Umbilical cord (tissue), 2 donors: ENCODE results near the gene LLGL2. TPM values are rescaled to one million over a fixed set of nuclear protein-coding genes. Genes with fewer than 3 reads are reported as not detected.
"Not testable (repeated sequence)": the region's sequence is repeated elsewhere in the genome, so short reads cannot be mapped to it uniquely, and the experiment has no call there.

Experiments used
- DNase-seq: peaks from one replicate; pipeline ENCODE4 v3.0.0-alpha.2; 2015; ENCODE audit warnings: low spot score
- total RNA-seq: library from RNA; depleted of rRNA; stranded (reverse); fragments of >200 nt; gene quantifications from one replicate; pipeline ENCODE4 v1.2.3, GENCODE V29; 2014; ENCODE audit warnings: low replicate concordance; ENCODE audit not compliant: insufficient read depth

LLGL2 gene, protein sequence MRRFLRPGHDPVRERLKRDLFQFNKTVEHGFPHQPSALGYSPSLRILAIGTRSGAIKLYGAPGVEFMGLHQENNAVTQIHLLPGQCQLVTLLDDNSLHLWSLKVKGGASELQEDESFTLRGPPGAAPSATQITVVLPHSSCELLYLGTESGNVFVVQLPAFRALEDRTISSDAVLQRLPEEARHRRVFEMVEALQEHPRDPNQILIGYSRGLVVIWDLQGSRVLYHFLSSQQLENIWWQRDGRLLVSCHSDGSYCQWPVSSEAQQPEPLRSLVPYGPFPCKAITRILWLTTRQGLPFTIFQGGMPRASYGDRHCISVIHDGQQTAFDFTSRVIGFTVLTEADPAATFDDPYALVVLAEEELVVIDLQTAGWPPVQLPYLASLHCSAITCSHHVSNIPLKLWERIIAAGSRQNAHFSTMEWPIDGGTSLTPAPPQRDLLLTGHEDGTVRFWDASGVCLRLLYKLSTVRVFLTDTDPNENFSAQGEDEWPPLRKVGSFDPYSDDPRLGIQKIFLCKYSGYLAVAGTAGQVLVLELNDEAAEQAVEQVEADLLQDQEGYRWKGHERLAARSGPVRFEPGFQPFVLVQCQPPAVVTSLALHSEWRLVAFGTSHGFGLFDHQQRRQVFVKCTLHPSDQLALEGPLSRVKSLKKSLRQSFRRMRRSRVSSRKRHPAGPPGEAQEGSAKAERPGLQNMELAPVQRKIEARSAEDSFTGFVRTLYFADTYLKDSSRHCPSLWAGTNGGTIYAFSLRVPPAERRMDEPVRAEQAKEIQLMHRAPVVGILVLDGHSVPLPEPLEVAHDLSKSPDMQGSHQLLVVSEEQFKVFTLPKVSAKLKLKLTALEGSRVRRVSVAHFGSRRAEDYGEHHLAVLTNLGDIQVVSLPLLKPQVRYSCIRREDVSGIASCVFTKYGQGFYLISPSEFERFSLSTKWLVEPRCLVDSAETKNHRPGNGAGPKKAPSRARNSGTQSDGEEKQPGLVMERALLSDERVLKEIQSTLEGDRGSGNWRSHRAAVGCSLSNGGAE
- 14.7 TPM for total RNA-seq

DNA sequence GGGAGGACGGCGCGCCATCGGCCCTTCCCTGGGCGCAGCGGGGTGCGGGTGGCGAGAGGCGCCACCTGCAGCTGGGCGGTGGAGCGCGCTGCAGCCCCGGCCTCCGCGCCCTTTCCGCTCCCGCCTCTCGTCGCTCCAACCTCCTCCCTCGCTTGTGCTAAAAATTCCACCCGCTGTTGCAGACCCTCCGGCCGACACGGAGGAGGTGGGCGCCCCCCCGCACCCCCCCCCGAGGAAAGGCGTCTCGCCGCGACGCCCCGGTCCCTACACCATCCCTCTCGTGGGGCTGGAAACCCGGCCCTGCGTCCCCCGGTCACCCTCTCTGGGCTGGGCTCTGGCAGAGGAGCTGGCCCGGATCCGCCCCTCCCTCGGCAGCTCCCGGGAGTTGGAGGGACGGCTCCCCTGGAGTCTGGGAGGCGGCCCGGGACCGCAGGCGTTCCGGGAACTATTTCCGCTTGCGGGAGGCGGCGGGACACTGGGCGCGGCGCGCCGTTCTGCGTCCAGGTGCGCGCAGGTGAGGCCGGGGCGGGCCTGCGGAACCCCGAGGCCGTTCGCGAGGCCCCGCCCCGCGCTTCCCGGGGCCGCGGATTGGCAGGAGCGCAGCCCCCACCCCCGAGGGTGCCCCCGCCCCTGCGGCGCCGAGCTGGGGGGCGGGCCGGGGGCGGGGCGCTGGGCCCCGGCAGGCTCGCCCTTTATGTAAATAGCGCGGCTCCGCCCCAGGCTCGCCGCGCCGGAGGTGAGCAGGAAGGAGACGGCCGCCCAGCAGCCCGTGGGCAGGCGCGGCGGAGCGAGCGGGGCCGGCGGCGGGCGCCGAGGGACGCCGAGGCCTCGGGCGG, at the start of gene LLGL2:
Gene LLGL2 (plus strand): TSS at position 728 of the 836 bp plus-strand sequence. CDS start 17,730 bp downstream, outside the sequence.
- peak; percentile 82 for DNase-seq

DNA sequence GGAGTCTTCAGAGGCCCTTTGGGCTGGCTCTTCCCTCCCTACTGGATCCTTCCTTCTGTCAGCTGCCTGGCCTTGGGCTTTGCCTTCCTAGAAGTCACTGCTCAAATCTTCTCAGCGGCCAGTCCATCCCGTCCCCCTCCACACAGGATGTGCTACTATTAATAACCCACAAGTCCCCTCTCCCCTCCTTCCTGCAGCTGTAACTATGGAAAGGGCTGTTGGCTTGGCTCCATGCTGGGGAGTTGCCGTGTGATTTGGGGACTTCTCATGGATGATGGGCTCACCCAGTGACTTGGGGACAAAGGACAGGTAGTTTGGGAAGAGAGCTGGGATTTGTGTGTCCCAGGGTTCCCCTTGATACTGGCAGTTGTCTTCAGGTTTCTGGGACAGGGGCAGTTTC, 49.6 kb upstream of the LLGL2 start:
- peak; percentile 51 for DNase-seq

DNA sequence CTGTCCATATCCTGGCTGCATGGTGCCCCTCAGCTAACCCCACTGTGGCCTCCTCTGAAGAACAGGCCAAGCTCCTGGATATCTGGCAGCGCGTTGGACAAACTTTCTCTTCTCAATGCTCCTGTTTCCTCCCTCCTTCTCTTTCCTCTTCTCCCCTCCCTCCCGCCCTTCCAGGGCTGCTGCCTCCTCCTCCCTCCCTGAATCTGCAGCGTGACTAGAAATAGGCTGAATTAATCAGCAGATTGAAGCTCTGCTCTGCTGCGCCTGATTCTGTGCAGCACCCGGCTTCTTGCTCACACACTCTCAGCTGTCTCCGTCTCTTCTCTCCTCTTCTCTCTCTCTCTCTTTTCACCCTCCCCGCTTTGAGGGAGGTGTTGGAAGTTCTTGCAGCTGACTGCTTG, 49.2 kb upstream of the LLGL2 start:
- peak; percentile 87 for DNase-seq

DNA sequence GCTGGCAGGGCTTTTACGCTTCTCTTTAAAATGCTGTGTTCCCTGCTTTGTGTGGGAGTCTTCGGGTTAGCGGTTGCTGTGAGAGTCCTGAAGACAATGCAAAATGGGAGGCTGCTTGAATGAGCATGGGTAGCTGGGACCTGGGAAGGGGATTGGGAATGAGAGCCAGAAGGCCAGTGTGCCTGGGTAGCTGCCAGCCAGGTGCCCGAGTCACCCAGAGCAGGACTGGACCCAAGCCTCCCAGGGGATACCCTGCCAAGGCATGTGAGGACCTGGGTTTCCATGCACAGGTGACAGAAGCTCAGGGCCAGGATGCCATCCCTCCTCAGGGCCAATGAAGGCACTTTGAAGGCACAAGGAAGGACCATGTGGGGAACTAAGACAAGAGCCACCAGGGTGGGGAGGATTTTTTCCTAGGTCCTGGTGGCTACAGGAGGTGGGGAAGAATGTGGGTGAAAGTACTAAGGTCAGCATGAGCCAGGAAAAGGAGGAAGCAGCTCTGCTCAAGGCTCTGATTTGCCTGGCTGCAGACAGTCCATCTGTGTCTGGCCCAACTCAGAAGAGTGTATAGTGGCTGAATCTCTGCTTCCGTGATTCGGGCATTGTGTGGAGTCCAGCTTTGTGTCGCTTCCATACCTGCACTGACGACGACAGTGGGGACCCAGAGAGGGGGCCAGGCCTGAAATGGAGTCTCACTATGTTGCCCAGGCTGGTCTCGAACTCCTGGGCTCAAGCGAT, 48.6 kb upstream of the LLGL2 start:
- DNase-seq, result no peak

DNA sequence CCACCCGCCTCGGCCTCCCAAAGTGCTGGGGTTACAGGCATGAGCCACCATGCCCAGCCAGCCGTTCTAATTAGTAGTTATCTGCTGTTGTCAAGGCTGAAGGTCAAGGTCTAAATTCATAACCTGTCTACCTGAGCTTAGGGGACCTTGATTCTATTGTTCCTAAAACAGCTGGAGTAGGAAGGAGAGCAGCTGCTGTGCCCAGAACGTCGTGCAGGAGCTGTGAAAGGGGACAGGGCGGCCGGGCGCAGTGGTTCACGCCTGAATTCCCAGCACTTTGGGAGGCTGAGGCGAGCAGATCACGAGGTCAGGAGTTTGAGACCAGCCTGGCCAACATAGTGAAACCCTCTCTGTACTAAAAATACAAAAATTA, 48.0 kb upstream of the LLGL2 start:
- DNase-seq, result not testable (repeated sequence)

DNA sequence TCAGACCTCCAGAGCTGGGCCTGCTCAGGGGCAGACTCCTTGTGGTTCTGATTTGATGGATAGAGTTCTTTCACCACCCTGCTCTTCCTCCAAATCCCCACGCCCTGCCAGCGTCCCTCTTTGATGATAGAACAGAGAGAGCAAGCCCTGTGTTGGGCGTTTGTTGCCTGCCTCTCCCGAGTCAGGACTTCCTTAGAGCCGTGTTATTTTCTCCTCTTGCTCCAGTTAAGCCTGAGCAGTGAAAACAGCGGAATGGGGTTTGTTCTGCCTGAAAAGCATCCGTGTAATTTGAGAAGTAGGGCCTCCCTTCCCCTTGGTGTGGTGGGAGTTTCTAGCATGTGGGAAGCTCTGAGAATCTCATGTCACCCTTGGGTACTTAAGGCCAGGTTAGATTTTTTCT, 47.0 kb upstream of the LLGL2 start:
- DNase-seq, result peak; percentile 62

DNA sequence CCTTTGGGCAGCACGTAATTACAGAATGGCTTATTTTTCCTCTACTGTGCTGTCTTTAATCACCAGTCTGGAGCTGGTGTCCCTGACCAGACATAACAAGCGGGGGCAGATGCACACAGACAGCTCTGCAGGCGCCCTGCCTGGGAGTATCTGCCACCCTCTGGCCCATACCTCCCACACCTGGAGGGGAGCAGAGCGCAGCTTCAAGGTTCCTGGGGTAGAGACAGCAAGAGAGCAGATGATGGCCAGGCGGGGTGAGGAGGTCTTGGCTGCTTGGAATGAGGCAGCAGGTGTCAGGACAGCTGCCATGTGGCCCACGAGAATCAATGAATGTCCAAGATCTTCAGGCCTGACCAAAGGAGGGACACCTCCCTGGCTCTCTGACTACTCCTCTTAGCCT, 45.2 kb upstream of the LLGL2 start:
- no peak for DNase-seq

DNA sequence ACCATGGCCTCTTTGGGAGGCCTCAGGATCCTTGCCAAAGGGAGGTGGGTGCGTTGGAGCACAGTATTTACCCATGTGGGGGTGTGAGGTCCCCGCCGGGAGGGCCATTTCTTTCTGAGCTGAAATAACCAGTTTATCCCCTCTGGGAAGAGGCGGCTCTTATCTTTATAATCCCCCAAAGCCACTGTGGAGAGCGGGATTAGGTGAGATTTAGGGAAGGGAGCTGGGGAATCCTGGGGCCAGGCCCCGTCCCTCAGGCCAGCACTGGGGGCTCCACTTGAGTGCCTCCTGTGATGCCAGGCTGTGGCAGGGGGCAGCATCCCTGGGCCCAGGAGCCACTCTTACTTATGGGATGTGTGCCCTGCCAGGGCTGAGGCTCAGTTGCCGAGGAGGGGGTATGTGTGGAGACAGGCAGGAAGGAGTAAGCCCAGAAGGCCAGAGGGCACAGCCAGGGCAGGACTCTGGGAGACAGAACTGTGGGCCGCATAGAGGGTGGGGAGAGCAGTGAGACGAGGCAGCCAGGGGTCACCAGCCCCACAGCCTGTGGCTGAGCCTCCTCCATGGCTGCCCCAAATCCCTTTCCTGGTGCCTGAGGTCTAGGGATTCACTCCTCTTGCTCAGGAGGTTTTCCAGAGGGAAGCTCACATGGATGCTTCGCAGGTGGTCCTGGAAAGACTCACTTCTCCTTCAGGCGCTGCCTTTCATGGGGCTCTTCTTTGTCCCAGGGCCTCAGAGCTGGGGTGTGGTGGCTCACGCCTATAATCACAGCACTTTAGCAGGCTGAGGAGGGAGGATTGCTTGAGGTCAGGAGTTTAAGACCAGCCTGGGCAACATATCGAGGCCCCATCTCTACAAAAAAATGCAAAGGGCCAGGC, 44.1 kb upstream of the LLGL2 start:
- peak; percentile 93 for DNase-seq

DNA sequence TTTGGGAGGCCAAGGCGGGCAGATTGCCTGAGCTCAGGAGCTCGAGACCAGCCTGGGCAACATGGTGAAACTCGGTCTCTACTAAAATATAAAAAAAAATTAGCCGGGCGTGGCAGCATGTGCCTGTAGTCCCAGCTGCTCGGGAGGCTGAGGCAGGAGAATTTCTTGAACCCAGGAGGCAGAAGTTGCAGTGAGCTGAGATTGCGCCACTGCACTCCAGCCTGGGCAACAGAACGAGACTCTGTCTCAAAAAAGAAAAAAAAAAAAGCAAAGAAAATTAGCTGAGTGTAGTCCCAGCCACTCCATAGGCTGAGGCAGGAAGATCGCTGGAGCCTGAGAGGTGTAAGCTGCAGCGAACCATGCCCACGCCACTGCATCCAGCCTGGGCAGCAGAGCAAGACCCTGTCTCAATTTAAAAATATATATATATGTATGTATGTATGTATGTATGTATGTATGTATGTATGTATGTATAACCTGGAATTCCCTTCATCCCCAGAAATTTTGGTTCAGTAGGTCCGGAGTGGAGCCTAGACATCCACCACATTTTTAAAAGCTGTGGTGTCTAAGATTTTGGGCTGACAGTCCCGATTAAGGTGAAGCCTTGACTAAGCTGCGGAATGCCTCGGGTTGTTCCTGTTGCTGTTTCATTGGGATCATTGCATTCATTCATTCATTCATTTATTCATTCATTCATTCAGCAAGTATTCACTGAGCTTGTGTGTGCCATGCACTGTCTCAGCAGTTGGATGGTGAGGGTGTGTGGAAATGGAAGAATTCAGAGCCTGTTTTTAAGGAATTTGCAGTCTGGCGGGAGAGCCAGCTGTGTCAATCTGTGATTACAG, 43.2 kb upstream of the LLGL2 start:
- DNase-seq, result no peak

DNA sequence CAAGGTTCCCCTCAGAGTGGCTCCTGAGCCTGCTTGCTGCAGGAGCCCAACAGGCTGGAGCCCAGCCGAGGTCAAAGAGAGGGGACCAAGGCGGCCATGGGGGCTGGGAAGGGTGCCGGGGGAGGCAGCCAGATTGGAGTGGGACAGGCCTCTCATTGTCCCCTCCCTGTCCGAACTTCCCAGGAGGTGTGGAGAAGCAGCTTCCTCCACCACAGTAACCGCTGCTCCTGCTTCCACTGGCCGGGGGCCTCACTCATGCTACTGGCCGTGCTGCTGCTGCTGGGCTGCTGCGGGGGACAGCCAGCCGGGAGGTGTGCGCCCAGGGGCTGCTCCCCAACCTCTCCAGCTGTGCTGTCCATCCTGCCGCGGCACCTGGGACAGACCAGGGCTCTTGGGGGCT, 39.8 kb upstream of the LLGL2 start:
- no peak for DNase-seq

DNA sequence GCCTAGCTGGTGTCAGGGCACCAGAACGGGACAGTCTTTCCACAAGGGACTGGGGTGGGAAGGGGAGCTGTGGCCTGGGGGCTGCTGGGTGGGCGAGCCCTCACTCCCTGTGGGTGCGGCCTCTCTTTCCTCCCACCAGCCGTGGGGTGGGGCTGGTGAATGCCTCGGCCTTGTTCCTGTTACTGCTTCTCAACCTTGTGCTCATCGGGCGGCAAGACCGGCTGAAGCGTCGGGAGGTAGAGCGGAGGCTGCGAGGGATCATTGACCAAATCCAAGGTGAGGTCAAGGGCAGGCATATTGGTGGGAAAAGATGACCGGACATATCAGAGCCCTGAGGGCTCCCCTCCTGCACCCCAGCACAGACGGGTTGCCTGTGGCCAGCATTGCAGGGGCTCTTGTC, 39.3 kb upstream of the LLGL2 start:
- no peak for DNase-seq

DNA sequence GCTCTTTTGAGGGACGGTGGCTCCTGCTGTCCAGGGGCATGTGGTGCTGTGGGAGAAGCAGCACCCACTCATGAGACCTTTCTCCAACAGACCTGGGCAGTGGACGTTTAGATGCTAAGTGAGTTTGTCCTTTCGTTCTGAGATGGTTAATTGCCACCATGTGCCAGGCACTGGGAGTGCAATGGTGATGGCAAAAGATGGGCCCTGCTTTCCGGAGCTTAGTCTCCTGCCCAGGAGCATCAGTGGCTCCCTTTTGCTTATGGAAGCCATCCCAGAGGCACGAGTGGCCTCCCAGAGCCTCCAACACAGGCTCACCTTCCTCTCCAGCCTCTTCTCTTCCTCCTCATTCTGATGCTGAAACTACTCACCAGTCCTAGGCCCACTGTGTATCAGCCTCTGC, 38.5 kb upstream of the LLGL2 start:
- DNase-seq, result no peak

DNA sequence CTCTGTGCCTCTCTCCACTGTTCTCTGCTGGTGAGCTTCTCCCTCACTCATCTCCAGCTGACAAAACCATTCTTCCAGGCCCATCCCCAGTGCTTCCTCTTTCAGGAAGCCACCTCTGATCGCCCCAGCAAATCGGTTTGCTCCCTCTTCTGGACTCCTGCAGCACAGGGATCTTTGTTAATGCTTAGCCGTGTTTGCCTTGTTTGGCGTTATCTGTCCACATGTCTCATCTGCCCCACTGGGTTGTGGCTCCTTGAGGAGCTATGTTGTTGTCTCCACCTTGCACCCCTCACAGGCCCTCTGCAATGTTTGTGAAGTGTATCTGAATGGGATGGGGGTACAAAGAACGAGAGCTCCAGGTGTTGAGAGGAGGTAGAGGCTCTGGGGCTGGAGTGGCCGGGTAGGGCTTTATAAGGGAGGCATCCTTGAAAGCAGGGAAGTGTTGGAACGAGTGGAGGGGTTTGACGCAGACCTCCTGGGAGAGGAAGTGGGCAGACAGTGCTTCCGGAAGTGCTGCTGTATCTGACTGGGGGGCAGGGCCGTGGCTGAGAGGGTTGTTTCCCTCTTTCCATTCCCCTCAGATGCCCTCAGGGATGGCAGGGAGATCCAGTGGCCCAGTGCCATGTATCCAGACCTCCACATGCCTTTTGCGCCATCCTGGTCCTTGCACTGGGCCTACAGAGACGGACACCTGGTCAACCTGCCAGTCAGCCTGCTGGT, 38.0 kb upstream of the LLGL2 start:
- no peak for DNase-seq

DNA sequence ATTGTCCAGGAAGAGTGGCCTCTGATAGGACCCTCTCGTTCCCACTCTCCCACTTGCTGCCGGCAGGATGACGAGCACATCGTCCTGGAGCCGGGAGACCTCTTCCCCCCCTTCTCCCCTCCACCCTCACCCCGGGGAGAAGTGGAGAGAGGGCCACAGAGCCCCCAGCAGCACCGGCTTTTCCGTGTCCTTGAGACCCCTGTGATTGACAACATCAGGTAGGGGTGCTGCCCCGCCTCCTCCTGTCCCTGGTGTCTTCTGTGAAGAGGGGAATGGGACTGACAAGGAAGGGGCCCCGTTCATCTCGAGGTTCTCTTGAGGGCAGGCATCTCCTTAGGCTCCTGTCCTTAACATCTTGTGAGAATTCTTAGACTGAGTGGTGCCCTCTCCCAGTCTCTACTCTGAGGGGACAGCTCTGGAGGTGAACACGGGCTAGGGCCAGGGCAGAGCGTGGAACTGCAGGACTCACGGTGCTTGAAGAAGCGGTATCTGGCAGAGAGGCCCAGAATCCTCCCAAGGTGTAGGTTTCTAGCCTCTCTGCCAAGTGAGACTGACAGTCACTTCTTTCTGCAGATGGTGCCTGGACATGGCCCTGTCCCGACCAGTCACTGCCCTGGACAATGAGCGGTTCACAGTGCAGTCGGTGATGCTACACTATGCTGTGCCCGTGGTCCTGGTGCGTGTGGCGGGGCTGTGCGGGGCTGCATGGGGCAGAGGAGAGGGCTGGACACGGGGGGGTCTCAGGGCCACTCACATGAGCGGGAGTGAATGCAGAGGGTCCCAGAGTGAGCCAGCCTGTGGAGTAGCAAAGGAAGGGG, 36.6 kb upstream of the LLGL2 start:
- no peak for DNase-seq

DNA sequence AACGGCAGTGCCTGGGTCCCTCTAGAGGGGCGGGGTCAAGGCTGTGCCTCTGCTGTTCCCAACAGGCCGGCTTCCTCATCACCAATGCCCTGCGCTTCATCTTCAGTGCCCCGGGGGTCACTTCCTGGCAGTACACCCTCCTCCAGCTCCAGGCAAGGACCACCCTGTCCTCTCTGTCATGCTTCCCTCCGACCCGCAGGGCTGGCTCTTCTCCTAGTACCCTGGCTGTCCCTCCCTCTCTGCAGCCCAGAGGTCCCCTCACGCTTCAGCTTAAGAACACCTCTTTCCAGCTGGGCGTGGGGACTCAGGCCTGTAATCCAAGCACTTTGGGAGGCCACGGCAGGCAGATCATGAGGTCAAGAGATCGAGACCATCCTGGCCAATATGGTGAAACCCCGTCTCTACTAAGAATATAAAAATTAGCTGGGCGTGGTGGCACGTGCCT, 36.0 kb upstream of the LLGL2 start:
- DNase-seq, result no peak

DNA sequence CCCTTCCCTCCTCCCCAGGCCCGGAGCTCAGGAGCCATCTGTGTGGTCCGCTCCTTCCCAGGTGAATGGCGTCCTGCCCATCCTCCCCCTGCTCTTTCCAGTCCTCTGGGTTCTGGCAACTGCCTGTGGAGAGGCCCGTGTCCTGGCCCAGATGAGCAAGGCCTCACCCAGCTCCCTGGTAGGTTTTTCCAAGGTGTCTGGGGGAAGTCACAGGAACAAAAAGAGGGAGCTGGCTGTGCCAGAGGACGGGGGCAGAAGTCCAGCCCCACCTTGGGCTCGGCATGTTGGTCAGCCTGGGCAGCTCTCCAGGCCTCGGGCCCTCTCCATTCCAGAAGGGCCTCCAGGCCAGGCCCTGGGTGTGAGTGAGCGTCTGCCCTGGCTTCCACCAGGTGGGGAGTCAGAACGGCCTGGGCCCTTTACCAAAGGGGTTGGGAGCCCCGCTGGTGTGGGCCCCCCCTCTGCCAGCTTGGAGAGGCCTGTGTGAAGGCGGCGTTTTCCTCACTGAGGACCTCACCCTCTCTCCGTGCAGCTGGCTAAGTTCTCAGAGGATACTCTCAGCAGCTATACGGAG, 35.2 kb upstream of the LLGL2 start:
- no peak for DNase-seq
